GM23338 (cell line): ENCODE measurements around the gene PSMD8.

Experiments used
- EZH2 ChIP-seq: fragments of 200-600 bp; sonication (generic); IDR thresholded peaks from one replicate; pipeline ENCODE4 v1.8.0; 2017; ENCODE audit warnings: antibody characterized with exemption, mild to moderate bottlenecking, low read depth; ENCODE audit not compliant: unreplicated experiment
- EZH2phosphoT487 ChIP-seq: fragments of 200-600 bp; sonication (generic); IDR thresholded peaks from one replicate; pipeline ENCODE4 v1.8.1; 2018; ENCODE audit warnings: antibody characterized with exemption; ENCODE audit not compliant: unreplicated experiment
- TF ChIP-seq, protein P1 (sequence below), 2 experiments: fragments of 200-600 bp in 1 of 2; sonication (generic) in 1 of 2; conservative IDR thresholded peaks; 2 replicates each; pipeline versions ENCODE4 v1.5.1 to v1.6.1; 2016 to 2017; ENCODE audit warnings: antibody characterized with exemption in 2 of 2, low read depth in 2 of 2, mild to moderate bottlenecking in 2 of 2, moderate library complexity in 1 of 2

DNA sequence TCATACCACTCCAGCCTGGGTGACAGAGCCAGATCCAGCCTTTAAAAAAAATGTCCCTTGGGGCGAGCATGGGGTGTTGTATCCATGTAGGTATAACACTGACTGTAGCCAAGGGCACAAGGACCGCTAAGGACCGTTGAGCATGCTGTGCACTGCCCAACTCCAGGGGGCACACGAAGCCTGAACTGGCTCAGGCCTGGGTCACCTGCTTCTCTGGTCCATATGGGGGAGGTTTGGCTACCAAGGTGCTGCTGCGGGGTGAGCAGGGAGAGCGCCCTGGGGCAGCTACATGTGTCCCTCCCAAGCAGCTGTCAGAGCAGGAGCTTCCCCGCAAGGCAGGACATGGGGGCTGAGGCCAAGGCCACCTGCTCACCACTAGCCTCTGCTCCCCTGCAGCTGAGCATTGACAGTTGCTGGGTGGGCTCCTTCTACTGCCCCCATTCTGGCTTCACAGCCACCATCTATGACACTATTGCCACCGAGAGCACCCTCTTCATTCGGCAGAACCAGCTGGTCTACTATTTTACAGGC, 22.4 kb upstream of the PSMD8 start:
- TF ChIP-seq EZH2 (no peak), EZH2phosphoT487 (no peak)
- TF ChIP-seq, protein P1, sequence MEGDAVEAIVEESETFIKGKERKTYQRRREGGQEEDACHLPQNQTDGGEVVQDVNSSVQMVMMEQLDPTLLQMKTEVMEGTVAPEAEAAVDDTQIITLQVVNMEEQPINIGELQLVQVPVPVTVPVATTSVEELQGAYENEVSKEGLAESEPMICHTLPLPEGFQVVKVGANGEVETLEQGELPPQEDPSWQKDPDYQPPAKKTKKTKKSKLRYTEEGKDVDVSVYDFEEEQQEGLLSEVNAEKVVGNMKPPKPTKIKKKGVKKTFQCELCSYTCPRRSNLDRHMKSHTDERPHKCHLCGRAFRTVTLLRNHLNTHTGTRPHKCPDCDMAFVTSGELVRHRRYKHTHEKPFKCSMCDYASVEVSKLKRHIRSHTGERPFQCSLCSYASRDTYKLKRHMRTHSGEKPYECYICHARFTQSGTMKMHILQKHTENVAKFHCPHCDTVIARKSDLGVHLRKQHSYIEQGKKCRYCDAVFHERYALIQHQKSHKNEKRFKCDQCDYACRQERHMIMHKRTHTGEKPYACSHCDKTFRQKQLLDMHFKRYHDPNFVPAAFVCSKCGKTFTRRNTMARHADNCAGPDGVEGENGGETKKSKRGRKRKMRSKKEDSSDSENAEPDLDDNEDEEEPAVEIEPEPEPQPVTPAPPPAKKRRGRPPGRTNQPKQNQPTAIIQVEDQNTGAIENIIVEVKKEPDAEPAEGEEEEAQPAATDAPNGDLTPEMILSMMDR (conservative IDR thresholded peaks at IDR 0.05; ENCODE audit: low read depth in 2 of 2): peak in 1 of 2 experiments; percentile 20; a peak in 2 of 4 replicates
